Measurements from ENCODE around the gene CEP295NL. TPM values are rescaled to one million over a fixed set of nuclear protein-coding genes. Genes with fewer than 3 reads are reported as not detected.

Gene CEP295NL
- total RNA-seq, 3 donors from 2014 or later (not counting 1 experiment from before 2014, with no cell fraction given) = 0.52 to 2.7 (median 2.1) TPM

DNA sequence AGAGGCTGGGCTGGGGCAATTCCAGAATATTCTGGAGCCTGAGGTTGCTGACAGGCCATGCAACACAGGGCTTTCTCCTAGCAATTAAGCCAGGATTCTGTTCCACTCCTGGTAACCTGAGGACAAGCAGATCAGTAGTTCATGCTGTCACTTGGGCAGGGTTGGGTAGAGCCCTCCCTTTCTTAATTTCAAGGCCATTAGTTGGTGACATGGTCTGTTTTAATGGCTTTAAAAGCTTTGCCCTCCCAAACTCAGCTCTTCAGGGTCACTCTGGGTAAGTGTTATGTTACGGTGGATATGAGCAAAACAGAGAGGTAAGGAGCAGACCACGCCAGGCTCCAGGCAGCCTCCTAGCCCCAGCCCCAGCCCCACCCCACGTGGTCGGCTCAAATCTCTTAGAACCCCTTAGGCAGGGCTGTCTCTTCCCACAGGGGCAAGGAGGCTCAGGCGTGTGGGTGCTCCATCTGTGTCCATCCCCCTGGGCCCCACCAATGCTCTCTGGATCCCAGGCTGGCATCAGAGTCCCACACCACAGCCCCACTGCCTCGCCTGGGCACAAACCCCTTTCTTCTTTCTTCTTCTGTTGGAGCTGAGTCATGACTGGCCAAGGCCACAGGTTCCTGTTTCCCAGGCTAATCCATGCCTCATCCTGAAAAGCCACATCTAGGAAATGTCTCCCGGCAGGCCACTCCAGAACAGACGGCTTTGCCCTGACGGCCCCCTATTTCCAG lies 27.5 kb downstream of the CEP295NL start:
- H3K36me3 ChIP-seq (ENCODE audit: control insufficient read depth, insufficient read depth, low read length) = no peaks in the 10 kb centered on the region
- H3K27ac ChIP-seq (ENCODE audit: low read length) = no peak overlapping the region
- Mint-ChIP-seq H3K36me3 (no peaks in the 10 kb centered on the region), H3K4me1 (peaks cover 6 to 24% of the 10 kb centered on the region in 2 donors), H3K4me3 (no peak overlapping the region), H3K9me3 (no peaks in the 10 kb centered on the region), H3K27me3 (ENCODE audit: low read depth in 2 of 2) (peaks cover 15 to 20% of the 10 kb centered on the region in 2 donors), H3K27ac (no peak overlapping the region)
- ATAC-seq (no peak), DNase-seq (no peak)
- 51% methylated on average over 9 of the region's 9 CpGs for WGBS (ENCODE audit: insufficient coverage)
- H3K9me3 ChIP-seq (ENCODE audit: control insufficient read depth, insufficient read depth, low read length) = no peaks in the 10 kb centered on the region
- TF ChIP-seq, protein P1, sequence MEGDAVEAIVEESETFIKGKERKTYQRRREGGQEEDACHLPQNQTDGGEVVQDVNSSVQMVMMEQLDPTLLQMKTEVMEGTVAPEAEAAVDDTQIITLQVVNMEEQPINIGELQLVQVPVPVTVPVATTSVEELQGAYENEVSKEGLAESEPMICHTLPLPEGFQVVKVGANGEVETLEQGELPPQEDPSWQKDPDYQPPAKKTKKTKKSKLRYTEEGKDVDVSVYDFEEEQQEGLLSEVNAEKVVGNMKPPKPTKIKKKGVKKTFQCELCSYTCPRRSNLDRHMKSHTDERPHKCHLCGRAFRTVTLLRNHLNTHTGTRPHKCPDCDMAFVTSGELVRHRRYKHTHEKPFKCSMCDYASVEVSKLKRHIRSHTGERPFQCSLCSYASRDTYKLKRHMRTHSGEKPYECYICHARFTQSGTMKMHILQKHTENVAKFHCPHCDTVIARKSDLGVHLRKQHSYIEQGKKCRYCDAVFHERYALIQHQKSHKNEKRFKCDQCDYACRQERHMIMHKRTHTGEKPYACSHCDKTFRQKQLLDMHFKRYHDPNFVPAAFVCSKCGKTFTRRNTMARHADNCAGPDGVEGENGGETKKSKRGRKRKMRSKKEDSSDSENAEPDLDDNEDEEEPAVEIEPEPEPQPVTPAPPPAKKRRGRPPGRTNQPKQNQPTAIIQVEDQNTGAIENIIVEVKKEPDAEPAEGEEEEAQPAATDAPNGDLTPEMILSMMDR (IDR thresholded peaks at IDR 0.05) = no peak
- H3K4me3 ChIP-seq (ENCODE audit: low read length) = no peak overlapping the region
- peaks cover 19% of the 10 kb centered on the region for H3K4me1 ChIP-seq (ENCODE audit: control insufficient read depth, insufficient read depth, low read length)
- no peaks in the 10 kb centered on the region for H3K27me3 ChIP-seq (ENCODE audit: control insufficient read depth, insufficient read depth, low read length)
- intact Hi-C loops (cut with micrococcal nuclease) = no loop called here

DNA sequence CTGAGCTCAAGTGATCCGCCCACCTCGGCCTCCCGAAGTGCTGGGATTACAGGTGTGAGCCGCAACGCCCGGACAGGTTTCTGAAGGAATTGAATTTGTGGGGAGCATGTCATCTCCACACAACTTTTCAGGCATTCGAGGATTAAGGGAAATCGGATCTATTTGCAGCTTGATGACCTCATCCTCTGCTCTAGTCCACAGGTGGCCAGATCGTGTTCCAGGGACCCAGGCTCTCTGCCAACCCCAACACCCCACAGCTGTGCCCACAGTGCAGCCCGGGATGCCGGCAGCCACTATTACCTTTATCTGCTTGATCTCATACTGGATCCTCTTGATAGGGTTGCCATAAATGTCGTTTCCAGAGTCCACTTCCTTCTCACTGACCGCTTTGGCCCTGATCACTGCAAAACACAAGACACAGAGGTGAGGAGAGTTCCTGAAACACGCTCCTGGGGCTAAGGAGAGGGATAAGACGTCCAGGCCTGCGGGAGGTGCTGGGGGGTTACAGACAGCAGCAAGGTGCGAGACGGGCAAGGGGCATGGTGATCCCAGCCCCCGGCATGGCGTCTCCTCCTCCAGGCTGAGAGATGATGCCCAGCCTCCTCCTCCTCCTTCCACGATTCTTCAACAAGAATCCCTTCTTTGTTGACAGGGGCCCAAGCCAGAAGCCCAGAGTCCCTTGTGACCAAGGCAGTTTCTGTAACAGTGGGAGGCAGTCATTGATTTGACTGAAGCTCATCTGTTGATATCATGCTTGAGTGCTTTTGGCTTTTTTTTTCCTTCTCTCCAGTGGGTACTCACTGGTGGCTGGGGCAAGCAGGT lies 29.3 kb downstream of the CEP295NL start:
- Mint-ChIP-seq H3K36me3 (no peaks in the 10 kb centered on the region), H3K9me3 (no peaks in the 10 kb centered on the region), H3K27ac (no peak overlapping the region), H3K27me3 (ENCODE audit: low read depth in 2 of 2) (peaks cover 15 to 16% of the 10 kb centered on the region in 2 donors), H3K4me3 (no peak overlapping the region), H3K4me1 (peaks cover 0 to 8% of the 10 kb centered on the region in 2 donors)
- intact Hi-C loops (cut with micrococcal nuclease) = no loop called here
- TF ChIP-seq, protein P1 (IDR thresholded peaks at IDR 0.05) = no peak
- Histone ChIP-seq H3K9me3 (ENCODE audit: control insufficient read depth, insufficient read depth, low read length) (no peaks in the 10 kb centered on the region), H3K4me3 (ENCODE audit: low read length) (no peak overlapping the region), H3K36me3 (ENCODE audit: control insufficient read depth, insufficient read depth, low read length) (no peaks in the 10 kb centered on the region), H3K4me1 (ENCODE audit: control insufficient read depth, insufficient read depth, low read length) (peaks cover 4% of the 10 kb centered on the region), H3K27me3 (ENCODE audit: control insufficient read depth, insufficient read depth, low read length) (no peaks in the 10 kb centered on the region), H3K27ac (ENCODE audit: low read length) (no peak overlapping the region)
- DNase-seq (no peak), ATAC-seq (no peak)
- 74% methylated on average over 21 of the region's 21 CpGs for WGBS (ENCODE audit: insufficient coverage)

DNA sequence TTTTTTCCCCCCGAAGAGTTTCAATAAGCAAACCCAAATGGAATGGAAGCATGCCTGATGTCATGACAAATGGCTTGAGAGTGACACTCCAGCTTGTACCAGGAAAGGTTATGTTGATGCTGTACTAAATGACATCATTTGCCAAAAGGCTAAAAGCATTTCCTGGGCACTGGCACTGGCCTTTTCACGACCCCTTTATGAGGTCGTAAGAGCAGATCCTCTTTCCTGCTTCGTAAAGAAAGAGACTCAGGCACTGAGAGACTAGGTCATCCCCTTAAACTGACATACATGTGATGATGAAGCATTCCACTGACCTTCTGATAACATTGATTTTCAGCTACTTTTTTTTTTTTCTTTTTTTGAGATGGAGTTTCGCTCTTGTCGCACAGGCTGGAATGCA lies 30.5 kb downstream of the CEP295NL start:
- 84% methylated on average over 6 of the region's 6 CpGs for WGBS (ENCODE audit: insufficient coverage)
- peaks cover 15 to 16% of the 10 kb centered on the region in 2 donors for H3K27me3 Mint-ChIP-seq (ENCODE audit: low read depth in 2 of 2)
- intact Hi-C loops (cut with micrococcal nuclease) = no loop called here
- Histone ChIP-seq H3K9me3 (ENCODE audit: control insufficient read depth, insufficient read depth, low read length) (no peaks in the 10 kb centered on the region), H3K4me3 (ENCODE audit: low read length) (no peak overlapping the region), H3K27me3 (ENCODE audit: control insufficient read depth, insufficient read depth, low read length) (no peaks in the 10 kb centered on the region), H3K4me1 (ENCODE audit: control insufficient read depth, insufficient read depth, low read length) (peaks cover 4% of the 10 kb centered on the region), H3K27ac (ENCODE audit: low read length) (no peak overlapping the region), H3K36me3 (ENCODE audit: control insufficient read depth, insufficient read depth, low read length) (no peaks in the 10 kb centered on the region)
- ATAC-seq (no peak), DNase-seq (no peak)
- no peak overlapping the region for H3K27ac Mint-ChIP-seq
- H3K36me3 Mint-ChIP-seq = no peaks in the 10 kb centered on the region
- TF ChIP-seq, protein P1 (IDR thresholded peaks at IDR 0.05) = no peak
- peaks cover 0 to 4% of the 10 kb centered on the region in 2 donors for H3K4me1 Mint-ChIP-seq
- no peak overlapping the region for H3K4me3 Mint-ChIP-seq
- no peaks in the 10 kb centered on the region for H3K9me3 Mint-ChIP-seq
